GM12873 (cell line): ENCODE data around the gene SLC28A1.

Experiments
- CTCF ChIP-seq: IDR thresholded peaks from 2 replicates; pipeline ENCODE4 v1.5.1; 2012; ENCODE audit warnings: low read depth, mild to moderate bottlenecking, moderate library complexity, low read length, control low read depth; ENCODE audit not compliant: insufficient read depth; ENCODE audit errors: missing control alignments

Gene SLC28A1

GRCh38 chr15:84855136-84855535 is 29.3 kb upstream of the SLC28A1 start:
- TF ChIP-seq CTCF, result no peak

- TF ChIP-seq CTCF, result no peak
Measured at GRCh38 chr15:84855765-84856164, 28.7 kb upstream of the SLC28A1 start.

- TF ChIP-seq CTCF, result no peak
Measured at GRCh38 chr15:84856731-84857417, 27.6 kb upstream of the SLC28A1 start.

- no peak for TF ChIP-seq CTCF
Measured at GRCh38 chr15:84857418-84858004, 27.0 kb upstream of the SLC28A1 start.

- no peak for TF ChIP-seq CTCF
Measured at GRCh38 chr15:84858231-84858630, 26.2 kb upstream of the SLC28A1 start.

GRCh38 chr15:84859144-84859543 is 25.3 kb upstream of the SLC28A1 start:
- TF ChIP-seq CTCF, result no peak

GRCh38 chr15:84859651-84860050 is 24.8 kb upstream of the SLC28A1 start:
- TF ChIP-seq CTCF, result no peak
